Endothelial cell of umbilical vein (primary cell): ENCODE data around the gene LECT2. TPM values are rescaled to one million over a fixed set of nuclear protein-coding genes. Genes with fewer than 3 reads are reported as not detected.

Source experiments
- BruUV-seq: library from RNA; stranded (reverse); fragments of 400-500 nt; replicated peaks from 2 replicates; lab custom pipeline; 2021; lab: Mats Ljungman, UMichigan
- CTCF ChIA-PET: fragments of 300-600, 350-600 bp; sonication (Branson Sonifier 250); formaldehyde crosslinking; loops from one replicate; lab custom pipeline; 2021; ENCODE audit warnings: antibody characterized with exemption, inconsistent platforms; lab: Charles Lee
- POLR2A ChIA-PET: fragments of 300-600, 350-600 bp; sonication (Branson Sonifier 250); formaldehyde crosslinking; loops from one replicate; lab custom pipeline; 2021; ENCODE audit warnings: antibody characterized with exemption, inconsistent platforms; lab: Charles Lee
- DNase-seq: peaks from one replicate; pipeline ENCODE4 v3.0.0-alpha.2; 2011; ENCODE audit warnings: low read depth, low spot score
- FAIRE-seq: peaks from 2 replicates; lab custom pipeline; 2011; peaks lifted over from hg19 to GRCh38; lab: Jason Lieb, UNC
- H2AFZ ChIP-seq: 2 replicates; pipeline ENCODE4 v1.6.0; 2012; ENCODE audit warnings: low read depth, low read length, control low read depth, inconsistent platforms
- H3K27ac ChIP-seq: 2 replicates; pipeline ENCODE4 v1.5.1; 2011; ENCODE audit warnings: low read depth, mild to moderate bottlenecking, control low read depth, low read length, moderate library complexity; ENCODE audit not compliant: insufficient read depth
- H3K27me3 ChIP-seq, 2 experiments: 2 replicates each; pipeline versions ENCODE4 v1.6.0 to v1.6.1; 2011; ENCODE audit warnings: low read length in 2 of 2, mixed read lengths in 1 of 2; ENCODE audit not compliant: control insufficient read depth in 2 of 2, insufficient read depth in 2 of 2
- H3K36me3 ChIP-seq, 2 experiments: 2 replicates in 1 of 2; 3 replicates in 1 of 2; pipeline ENCODE4 v1.5.1; 2011; ENCODE audit warnings: low read length in 2 of 2, mild to moderate bottlenecking in 1 of 2, moderate library complexity in 1 of 2; ENCODE audit not compliant: control insufficient read depth in 2 of 2, insufficient read depth in 2 of 2; ENCODE audit errors: extremely low read depth in 1 of 2
- H3K4me1 ChIP-seq: 3 replicates; pipeline ENCODE4 v1.5.1; 2011; ENCODE audit warnings: mild to moderate bottlenecking, low read length; ENCODE audit not compliant: control insufficient read depth, insufficient read depth; ENCODE audit errors: extremely low read depth
- H3K4me2 ChIP-seq: 2 replicates; pipeline ENCODE4 v1.6.1; 2011; ENCODE audit warnings: low read length, control low read depth, mixed read lengths; ENCODE audit not compliant: insufficient read depth
- H3K4me3 ChIP-seq, 3 experiments: fragments of 200-600 bp in 1 of 3; sonication (generic), shearing (Covaris generic) in 1 of 3; replicated peaks in 1 of 3; 2 replicates each; pipeline ENCODE4 v1.5.1; 2011 to 2016; ENCODE audit warnings: control low read depth in 3 of 3, low read length in 3 of 3, mild to moderate bottlenecking in 2 of 3, inconsistent platforms in 1 of 3, low read depth in 1 of 3, moderate library complexity in 1 of 3; ENCODE audit not compliant: insufficient read depth in 1 of 3
- H3K79me2 ChIP-seq: 2 replicates; pipeline ENCODE4 v1.6.0; 2012; ENCODE audit warnings: low read length, inconsistent platforms; ENCODE audit not compliant: control insufficient read depth, insufficient read depth
- H3K9ac ChIP-seq: replicated peaks from 2 replicates; pipeline ENCODE3; 2011; ENCODE audit warnings: low read length, control low read depth; ENCODE audit not compliant: insufficient read depth; ENCODE audit errors: extremely low read depth
- H3K9me1 ChIP-seq: replicated peaks from 3 replicates; pipeline ENCODE4 v1.6.0; 2011; ENCODE audit warnings: mild to moderate bottlenecking, low read length; ENCODE audit not compliant: control insufficient read depth, insufficient read depth; ENCODE audit errors: extremely low read depth
- H3K9me3 ChIP-seq: replicated peaks from 2 replicates; pipeline ENCODE4 v1.5.1; 2012; ENCODE audit warnings: low read length, inconsistent platforms; ENCODE audit not compliant: control insufficient read depth, insufficient read depth
- H4K20me1 ChIP-seq: replicated peaks from 2 replicates; pipeline ENCODE3; 2011; ENCODE audit warnings: mild to moderate bottlenecking, low read length; ENCODE audit not compliant: control insufficient read depth, insufficient read depth; ENCODE audit errors: extremely low read depth
- CTCF ChIP-seq, 2 donors: IDR thresholded peaks; 1 replicate in 1 of 2; 2 replicates in 1 of 2; pipeline ENCODE4 v1.5.1; 2011; ENCODE audit warnings: low read length in 2 of 2, mild to moderate bottlenecking in 2 of 2, moderate library complexity in 2 of 2, control low read depth in 1 of 2, inconsistent platforms in 1 of 2, low read depth in 1 of 2; ENCODE audit not compliant: insufficient read depth in 1 of 2; ENCODE audit errors: extremely low read depth in 1 of 2
- EZH2 ChIP-seq: IDR thresholded peaks from 2 replicates; pipeline ENCODE4 v1.6.1; 2012; ENCODE audit warnings: borderline replicate concordance, low read depth, mild to moderate bottlenecking, moderate library complexity, low read length, inconsistent platforms; ENCODE audit not compliant: severe bottlenecking
- FOS ChIP-seq: IDR thresholded peaks from 2 replicates; pipeline ENCODE4 v1.6.1; 2011; ENCODE audit warnings: mild to moderate bottlenecking, low read length, moderate library complexity, borderline replicate concordance; ENCODE audit not compliant: insufficient read depth
- GATA2 ChIP-seq: IDR thresholded peaks from 2 replicates; pipeline ENCODE4 v1.7.0; 2011; ENCODE audit warnings: low read depth, mild to moderate bottlenecking, moderate library complexity, mixed read lengths, low read length; ENCODE audit not compliant: insufficient read length, insufficient read depth
- MAX ChIP-seq: IDR thresholded peaks from 2 replicates; pipeline ENCODE4 v1.6.1; 2011; ENCODE audit not compliant: insufficient read depth, insufficient read length
- MYC ChIP-seq: IDR thresholded peaks from one replicate; pipeline ENCODE4 v1.6.1; 2011; ENCODE audit warnings: mild to moderate bottlenecking, low read depth, low read length
- POLR2A ChIP-seq: IDR thresholded peaks from 2 replicates; pipeline ENCODE4 v1.6.1; 2012; ENCODE audit warnings: low read depth, mild to moderate bottlenecking, control low read depth, low read length
- POLR2AphosphoS5 ChIP-seq: IDR thresholded peaks from 2 replicates; pipeline ENCODE4 v1.6.1; 2012; ENCODE audit warnings: low read depth, mild to moderate bottlenecking, control low read depth, low read length, moderate library complexity; ENCODE audit not compliant: insufficient read depth
- dilution Hi-C: fragments of 300-500 bp; cut with MboI; formaldehyde crosslinking; loops from one replicate; pipeline ENCODE4 v1.15.0; 2019; ENCODE audit warnings: low sequenced_read_pairs; ENCODE audit not compliant: extremely low pct_ligation_motif_present
- intact Hi-C: fragments of 100-400 bp; cut with micrococcal nuclease; formaldehyde crosslinking; loops from one replicate; pipeline ENCODE4 v1.10.0; 2022
- polyA plus RNA-seq, 4 experiments: library from polyadenylated mRNA; depleted of rRNA in 3 of 4; stranded (reverse) in 3 of 4; unstranded in 1 of 4; fragments of >200 nt; gene quantifications; 2 replicates each; pipeline versions ENCODE4 v1.2.1 to v1.2.3, GENCODE V29; 2011 to 2012; ENCODE audit warnings: missing spikeins in 1 of 4
- total RNA-seq: library from RNA; stranded (reverse); gene quantifications from 2 replicates; pipeline ENCODE4 v1.2.3, GENCODE V29; 2021

The LECT2 gene
- total and polyA plus RNA-seq, 2 donors (not counting 3 experiments of a cell fraction or from before 2014, with no cell fraction given) = not detected

- no peaks in the 10 kb centered on the region for H3K79me2 ChIP-seq
- ChIA-PET CTCF (interaction anchor here (0.9 to 2.4 kb wide), 6 partner anchors 9 to 61 kb away, joined by 3 to 10 read pairs (median 6); no protein-coding TSS in a partner anchor), POLR2A (no interaction called here)
- H3K27me3 ChIP-seq = no peaks in the 10 kb centered on the region
- H3K4me2 ChIP-seq = no peak overlapping the region
- TF ChIP-seq GATA2 (no peak), POLR2A (no peak)
- H3K4me3 ChIP-seq = no peak overlapping the region
- no peak overlapping the region for H3K9ac ChIP-seq
- FAIRE-seq (no peak), DNase-seq (no peak)
- peaks cover 45% of the 10 kb centered on the region for H3K4me1 ChIP-seq
- no peaks in the 10 kb centered on the region for H3K9me3 ChIP-seq
- intact Hi-C loops = loop anchor here (2.0 kb wide), 1 partner anchor 46 kb away; no protein-coding TSS in a partner anchor
- no TSS peak for BruUV-seq
- H4K20me1 ChIP-seq = no peaks in the 10 kb centered on the region
- H3K27ac ChIP-seq = no peak overlapping the region
- no peak overlapping the region for H2AFZ ChIP-seq
- dilution Hi-C loops = no loop called here
- no peaks in the 10 kb centered on the region for H3K9me1 ChIP-seq
- no peaks in the 10 kb centered on the region for H3K36me3 ChIP-seq
These were observed 41.8 kb upstream of the LECT2 start for GRCh38 chr5:135996611-135997010.

- DNase-seq (no peak), FAIRE-seq (no peak)
- no peak for TF ChIP-seq EZH2
- TF ChIP-seq GATA2 = no peak
- no peak for TF ChIP-seq FOS
- no peak for TF ChIP-seq CTCF (IDR thresholded peaks at IDR 0.05; ENCODE audit: extremely low read depth in 1 of 2, insufficient read depth in 1 of 2, low read depth in 1 of 2, low read length in 2 of 2)
- no peak for TF ChIP-seq MYC
- no peak for TF ChIP-seq POLR2AphosphoS5
- no peak for TF ChIP-seq POLR2A
- no peak for TF ChIP-seq MAX
- Histone ChIP-seq H2AFZ (peak overlapping the region; percentile 43), H3K4me2 (no peak overlapping the region), H3K79me2 (no peaks in the 10 kb centered on the region), H3K36me3 (no peaks in the 10 kb centered on the region), H3K27ac (no peak overlapping the region), H3K4me1 (peaks cover 45% of the 10 kb centered on the region), H3K9me3 (no peaks in the 10 kb centered on the region), H3K9me1 (no peaks in the 10 kb centered on the region), H3K9ac (no peak overlapping the region), H3K27me3 (no peaks in the 10 kb centered on the region), H3K4me3 (no peak overlapping the region), H4K20me1 (no peaks in the 10 kb centered on the region)
- intact Hi-C loops = loop anchor here (2.0 kb wide), 1 partner anchor 47 kb away; no protein-coding TSS in a partner anchor
- POLR2A ChIA-PET = no interaction called here
- dilution Hi-C loops = no loop called here
- CTCF ChIA-PET = interaction anchor here (0.9 to 2.3 kb wide), 5 partner anchors 10 to 62 kb away, joined by 3 to 8 read pairs (median 6); no protein-coding TSS in a partner anchor
- no TSS peak for BruUV-seq
These were observed 41.2 kb upstream of the LECT2 start for GRCh38 chr5:135995976-135996375.
